Glutamatergic neuron (in vitro differentiated cells): ENCODE data around the gene RPL13A. TPM values are rescaled to one million over a fixed set of nuclear protein-coding genes. Genes with fewer than 3 reads are reported as not detected.
"Not testable (repeated sequence)": the region's sequence is repeated elsewhere in the genome, so short reads cannot be mapped to it uniquely, and the experiment has no call there.

ENCODE experiments used
- DNase-seq: peaks from one replicate; pipeline ENCODE4 v3.0.0; 2022
- H3K27ac Mint-ChIP-seq: one replicate; pipeline ENCODE4 v1.8.0; 2020; ENCODE audit warnings: mild to moderate bottlenecking, mixed read lengths, inconsistent platforms; ENCODE audit not compliant: unreplicated experiment
- H3K27me3 Mint-ChIP-seq: one replicate; pipeline ENCODE4 v1.8.0; 2020; ENCODE audit warnings: mild to moderate bottlenecking, moderate library complexity, mixed read lengths, inconsistent platforms; ENCODE audit not compliant: unreplicated experiment
- H3K36me3 Mint-ChIP-seq: one replicate; pipeline ENCODE4 v1.8.0; 2020; ENCODE audit warnings: mild to moderate bottlenecking, mixed read lengths, inconsistent platforms; ENCODE audit not compliant: unreplicated experiment
- H3K4me1 Mint-ChIP-seq: one replicate; pipeline ENCODE4 v1.8.0; 2020; ENCODE audit warnings: mild to moderate bottlenecking, low read depth, mixed read lengths, inconsistent platforms; ENCODE audit not compliant: unreplicated experiment
- H3K4me3 Mint-ChIP-seq: one replicate; pipeline ENCODE4 v1.8.0; 2020; ENCODE audit warnings: mild to moderate bottlenecking, mixed read lengths, inconsistent platforms; ENCODE audit not compliant: unreplicated experiment
- H3K9me3 Mint-ChIP-seq: one replicate; pipeline ENCODE4 v1.8.0; 2020; ENCODE audit warnings: mild to moderate bottlenecking, moderate library complexity, mixed read lengths, inconsistent platforms; ENCODE audit not compliant: unreplicated experiment
- total RNA-seq: library from RNA; stranded (reverse); fragmentation: NEBNext Ultra II Directional; extraction: Animal tissue kit (Norgen Biotek cat#: 25700); gene quantifications from one replicate; pipeline ENCODE4 v1.2.1, GENCODE V29; 2021; ENCODE audit not compliant: unreplicated experiment
- TF ChIP-seq, protein P1 (sequence below): fragments of 200-600 bp; sonication (generic); IDR thresholded peaks from one replicate; pipeline ENCODE4 v1.5.0; 2021; ENCODE audit not compliant: partially characterized antibody, unreplicated experiment

RPL13A gene
- total RNA-seq, 1 donor from 2014 or later, result 1,648 TPM

DNA sequence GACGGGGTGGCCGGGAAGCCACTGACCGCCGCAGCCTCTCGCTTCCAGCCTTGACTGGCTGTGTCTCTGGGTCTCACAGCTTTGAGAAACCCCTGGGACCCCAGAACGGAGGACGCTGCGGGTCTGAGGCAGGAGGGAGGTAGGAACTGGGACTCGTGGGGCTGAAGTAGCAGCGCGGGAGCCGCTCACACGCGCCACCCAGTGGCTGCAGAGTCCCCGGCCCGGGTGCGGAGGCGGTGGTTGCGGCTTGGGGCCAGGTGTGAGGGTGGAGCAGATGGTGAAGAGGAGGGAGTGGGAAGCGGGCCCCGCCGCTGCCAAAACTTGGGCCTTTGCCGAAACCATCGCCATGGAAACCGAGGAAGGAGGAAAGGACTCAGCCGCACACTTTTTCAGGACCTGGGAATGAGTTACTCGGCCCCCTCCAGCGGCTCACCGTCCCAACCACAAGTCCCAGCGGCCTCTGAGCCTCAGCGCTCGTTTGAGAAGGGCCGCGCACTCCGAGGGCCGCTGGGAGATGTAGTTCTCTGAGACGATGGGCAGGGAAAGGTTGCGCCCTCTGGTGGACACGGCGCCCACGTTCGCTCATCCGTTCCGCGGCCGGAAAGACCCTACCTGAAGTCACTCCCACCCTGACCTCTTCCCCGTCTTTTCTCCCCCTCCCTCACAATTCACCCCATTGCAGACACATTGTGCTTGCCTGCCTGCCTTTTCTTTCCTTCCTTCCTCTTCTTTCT is 43.9 kb upstream of the RPL13A start:
- H3K4me3 Mint-ChIP-seq, result peak overlapping the region; percentile 88
- peak overlapping the region; percentile 72 for H3K27ac Mint-ChIP-seq
- peaks cover 18% of the 10 kb centered on the region for H3K9me3 Mint-ChIP-seq
- H3K27me3 Mint-ChIP-seq, result peaks cover 15% of the 10 kb centered on the region
- TF ChIP-seq, protein P1, sequence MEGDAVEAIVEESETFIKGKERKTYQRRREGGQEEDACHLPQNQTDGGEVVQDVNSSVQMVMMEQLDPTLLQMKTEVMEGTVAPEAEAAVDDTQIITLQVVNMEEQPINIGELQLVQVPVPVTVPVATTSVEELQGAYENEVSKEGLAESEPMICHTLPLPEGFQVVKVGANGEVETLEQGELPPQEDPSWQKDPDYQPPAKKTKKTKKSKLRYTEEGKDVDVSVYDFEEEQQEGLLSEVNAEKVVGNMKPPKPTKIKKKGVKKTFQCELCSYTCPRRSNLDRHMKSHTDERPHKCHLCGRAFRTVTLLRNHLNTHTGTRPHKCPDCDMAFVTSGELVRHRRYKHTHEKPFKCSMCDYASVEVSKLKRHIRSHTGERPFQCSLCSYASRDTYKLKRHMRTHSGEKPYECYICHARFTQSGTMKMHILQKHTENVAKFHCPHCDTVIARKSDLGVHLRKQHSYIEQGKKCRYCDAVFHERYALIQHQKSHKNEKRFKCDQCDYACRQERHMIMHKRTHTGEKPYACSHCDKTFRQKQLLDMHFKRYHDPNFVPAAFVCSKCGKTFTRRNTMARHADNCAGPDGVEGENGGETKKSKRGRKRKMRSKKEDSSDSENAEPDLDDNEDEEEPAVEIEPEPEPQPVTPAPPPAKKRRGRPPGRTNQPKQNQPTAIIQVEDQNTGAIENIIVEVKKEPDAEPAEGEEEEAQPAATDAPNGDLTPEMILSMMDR, result peak; percentile 79
- no peaks in the 10 kb centered on the region for H3K36me3 Mint-ChIP-seq
- peaks cover 20% of the 10 kb centered on the region for H3K4me1 Mint-ChIP-seq
- peak; percentile 96 for DNase-seq

- DNase-seq, H3K36me3 Mint-ChIP-seq: not testable (repeated sequence)
- Mint-ChIP-seq H3K4me3 (peak overlapping the region; percentile 88), H3K27ac (peak overlapping the region; percentile 83), H3K27me3 (peaks cover 15% of the 10 kb centered on the region), H3K9me3 (peaks cover 15% of the 10 kb centered on the region), H3K4me1 (peaks cover 14% of the 10 kb centered on the region)
Measured at GRCh38 chr19:49444100-49444700, 43.2 kb upstream of the RPL13A start.

DNA sequence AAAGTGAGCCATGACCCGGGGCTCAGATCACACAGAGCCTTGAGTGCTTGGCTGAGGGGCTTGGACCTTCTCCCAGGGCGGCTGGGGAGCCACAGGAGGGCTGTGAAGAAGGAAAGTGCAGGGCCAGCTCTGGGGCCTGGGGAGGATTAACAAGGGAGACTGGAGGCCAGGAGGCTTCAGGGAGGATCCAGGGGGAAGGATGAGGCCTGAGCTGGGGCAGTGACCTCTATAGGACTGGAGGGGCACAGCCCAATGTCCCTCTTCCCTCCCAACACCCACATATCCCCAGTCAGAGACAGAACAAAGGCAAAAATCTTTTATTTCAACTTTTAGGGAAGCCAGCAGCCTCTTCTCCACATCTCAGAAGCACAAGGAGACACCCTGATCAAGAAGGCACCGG is 41.4 kb upstream of the RPL13A start:
- no peak for DNase-seq
- Mint-ChIP-seq H3K27ac (no peak overlapping the region), H3K4me3 (peak overlapping the region; percentile 65), H3K4me1 (peaks cover 16% of the 10 kb centered on the region), H3K36me3 (no peaks in the 10 kb centered on the region), H3K9me3 (peaks cover 14% of the 10 kb centered on the region), H3K27me3 (peaks cover 12% of the 10 kb centered on the region)
- TF ChIP-seq, protein P1, result no peak

GRCh38 chr19:49447485-49448431 is 39.6 kb upstream of the RPL13A start:
- Mint-ChIP-seq H3K4me1 (peaks cover 8% of the 10 kb centered on the region), H3K4me3 (peak overlapping the region; percentile 19), H3K27ac (no peak overlapping the region), H3K36me3 (no peaks in the 10 kb centered on the region), H3K9me3 (peaks cover 8% of the 10 kb centered on the region), H3K27me3 (peaks cover 2% of the 10 kb centered on the region)
- TF ChIP-seq, protein P1, result no peak
- no peak for DNase-seq

GRCh38 chr19:49448432-49448786 is 39.0 kb upstream of the RPL13A start:
- no peak overlapping the region for H3K27ac Mint-ChIP-seq
- no peaks in the 10 kb centered on the region for H3K36me3 Mint-ChIP-seq
- TF ChIP-seq, protein P1, result no peak
- H3K4me1 Mint-ChIP-seq, result peaks cover 8% of the 10 kb centered on the region
- no peak for DNase-seq
- peaks cover 8% of the 10 kb centered on the region for H3K9me3 Mint-ChIP-seq
- H3K4me3 Mint-ChIP-seq, result peak overlapping the region; percentile 19
- H3K27me3 Mint-ChIP-seq, result peaks cover 2% of the 10 kb centered on the region
